Uterus (tissue), 4 donors: Measurements from ENCODE around the gene PLSCR1. TPM values are rescaled to one million over a fixed set of nuclear protein-coding genes. Genes with fewer than 3 reads are reported as not detected.

Experiments
- DNase-seq, 2 donors: peaks; one replicate each; pipeline ENCODE4 v3.0.0-alpha.2; 2019 to 2020
- H3K27ac ChIP-seq, 2 donors: fragments of 200-600 bp; sonication (generic); 1 replicate in 1 of 2; 2 replicates in 1 of 2; pipeline ENCODE4 v1.5.1; 2016 to 2018
- H3K27me3 ChIP-seq, 2 donors: fragments of 200-600 bp; sonication (generic); one replicate each; pipeline ENCODE4 v1.5.1; 2018 to 2019; ENCODE audit warnings: control low read depth in 1 of 2
- H3K36me3 ChIP-seq, 2 donors: fragments of 200-600 bp; sonication (generic); one replicate each; pipeline ENCODE4 v1.5.1; 2019; ENCODE audit warnings: control low read depth in 1 of 2
- H3K4me1 ChIP-seq, 2 donors: fragments of 200-600 bp; sonication (generic); one replicate each; pipeline ENCODE4 v1.5.1; 2018 to 2019; ENCODE audit warnings: control low read depth in 1 of 2
- H3K4me3 ChIP-seq, 2 donors: fragments of 200-600 bp; sonication (generic); 1 replicate in 1 of 2; 2 replicates in 1 of 2; pipeline ENCODE4 v1.5.1; 2018 to 2019; ENCODE audit warnings: mild to moderate bottlenecking in 1 of 2
- H3K9me3 ChIP-seq, 2 donors: fragments of 200-600 bp; sonication (generic); one replicate each; pipeline ENCODE4 v1.5.1; 2019; ENCODE audit warnings: control low read depth in 1 of 2
- CTCF ChIP-seq, 4 experiments: fragments of 200-600 bp in 2 of 4; fragments of 450-650 bp in 2 of 4; sonication (generic) in 2 of 4; IDR thresholded peaks; one replicate each; pipeline ENCODE4 v1.5.1; 2016 to 2019; ENCODE audit warnings: antibody characterized with exemption in 4 of 4, mild to moderate bottlenecking in 2 of 4, moderate library complexity in 1 of 4
- POLR2A ChIP-seq, 2 donors: fragments of 450-650 bp; IDR thresholded peaks; one replicate each; pipeline ENCODE4 v1.6.1; 2016; ENCODE audit warnings: antibody characterized with exemption in 2 of 2, mild to moderate bottlenecking in 1 of 2, moderate library complexity in 1 of 2
- intact Hi-C: fragments of 100-400 bp; cut with DNase I; formaldehyde crosslinking; loops from one replicate; pipeline ENCODE4 v1.15.1; 2023; ENCODE audit warnings: low total_unique reads
- total RNA-seq, 4 donors: library from RNA; depleted of rRNA in 3 of 4; stranded (reverse); fragments of >200 nt in 3 of 4; gene quantifications; one replicate each; pipeline versions ENCODE4 v1.1.0 to v1.2.4, GENCODE V29; 2014 to 2023
- donor health status: DM: yes; HTN: yes; CAD: no.

PLSCR1 gene
- total RNA-seq: 100 to 1,000 TPM in 2 of 4 donors, 10 to 100 TPM in 2; 75.6 to 248 (median 116) TPM

DNA sequence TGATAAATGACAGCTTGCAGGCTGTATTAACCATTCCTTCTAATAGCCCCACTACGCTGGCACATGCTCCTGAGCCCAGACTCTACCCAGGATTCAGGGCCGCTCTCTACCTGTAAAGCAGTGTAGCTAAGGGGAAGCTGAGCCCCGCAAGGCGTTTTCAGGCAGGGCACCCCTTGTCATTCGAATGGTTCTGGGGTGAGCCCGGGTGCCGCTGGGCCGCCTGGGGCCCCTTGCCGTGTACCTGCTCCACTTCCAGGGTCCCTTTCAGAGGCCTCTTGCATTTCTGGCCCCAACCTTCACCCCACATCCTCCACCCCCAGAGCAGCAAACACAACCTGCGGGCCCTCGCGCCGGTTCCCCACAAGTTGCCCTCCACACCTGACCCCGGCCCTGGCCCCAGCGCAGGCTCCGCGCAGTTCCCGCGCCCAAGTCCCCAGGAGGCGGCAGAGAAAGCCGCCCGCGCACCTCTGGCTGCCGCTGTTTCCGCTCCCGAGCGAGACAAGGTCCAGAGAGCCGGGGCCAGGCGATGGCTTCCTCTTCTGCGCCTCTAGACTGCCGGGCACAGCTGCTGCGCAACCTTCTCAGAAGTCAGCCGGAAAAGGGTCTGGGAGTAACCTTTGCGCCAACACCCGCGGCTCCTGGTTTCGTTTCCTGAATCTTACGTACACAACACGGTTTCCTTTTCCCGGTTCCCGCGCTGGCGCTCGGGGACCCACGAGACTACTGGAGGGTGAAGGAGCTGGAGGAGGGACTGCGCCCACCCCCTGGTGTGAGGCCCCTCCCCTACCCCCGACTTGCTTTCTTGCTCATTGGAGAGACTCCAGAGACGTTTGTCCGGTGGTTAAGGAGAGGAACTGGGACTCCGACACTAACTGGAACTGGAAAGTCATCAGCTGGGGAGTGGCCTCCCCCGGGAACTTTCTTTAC lies at the start of gene PLSCR1:
PLSCR1 (minus strand) TSS at position 606 of the 927 bp plus-strand sequence. CDS start 8,055 bp downstream, outside the sequence.
- DNase-seq: peak; percentile 94 to 95
- no peaks in the 10 kb centered on the region for H3K4me1 ChIP-seq
- intact Hi-C loops: no loop called here
- H3K27ac ChIP-seq: peak within 1 kb of the TSS; percentile 99 to 100
- H3K27me3 ChIP-seq: no peaks in the 10 kb centered on the region
- H3K9me3 ChIP-seq: no peaks in the 10 kb centered on the region
- no peaks in the 10 kb centered on the region for H3K36me3 ChIP-seq
- TF ChIP-seq CTCF (IDR thresholded peaks at IDR 0.05) (no peak), POLR2A (IDR thresholded peaks at IDR 0.05) (peak; percentile 46 to 75)
- peak within 1 kb of the TSS; percentile 95 to 96 for H3K4me3 ChIP-seq

DNA sequence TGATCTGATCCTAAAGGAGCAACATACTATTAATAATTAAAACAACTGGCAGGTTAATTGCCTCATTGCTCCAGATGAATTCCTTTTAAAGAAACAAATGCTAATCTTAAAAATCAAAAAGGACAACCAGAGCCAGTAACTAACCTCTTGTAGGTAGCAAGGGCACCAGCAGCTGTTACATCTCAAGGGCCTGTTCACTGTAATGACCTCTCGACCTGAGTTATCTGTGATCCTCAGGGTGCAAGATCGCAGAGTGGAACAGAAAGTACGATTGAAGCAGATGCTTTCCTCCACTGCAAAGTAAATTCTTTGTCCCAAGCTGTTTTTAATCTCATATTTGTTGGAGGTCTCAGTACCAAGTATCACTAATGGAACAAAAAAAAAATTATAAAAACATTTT lies 49.4 kb upstream of the PLSCR1 start:
- no peaks in the 10 kb centered on the region for H3K36me3 ChIP-seq
- no peak for DNase-seq
- TF ChIP-seq CTCF (IDR thresholded peaks at IDR 0.05): no peak
- intact Hi-C loops: no loop called here
- no peaks in the 10 kb centered on the region for H3K4me1 ChIP-seq
- no peak overlapping the region for H3K4me3 ChIP-seq
- H3K9me3 ChIP-seq: no peaks in the 10 kb centered on the region
- no peak overlapping the region for H3K27ac ChIP-seq
- no peaks in the 10 kb centered on the region for H3K27me3 ChIP-seq

DNA sequence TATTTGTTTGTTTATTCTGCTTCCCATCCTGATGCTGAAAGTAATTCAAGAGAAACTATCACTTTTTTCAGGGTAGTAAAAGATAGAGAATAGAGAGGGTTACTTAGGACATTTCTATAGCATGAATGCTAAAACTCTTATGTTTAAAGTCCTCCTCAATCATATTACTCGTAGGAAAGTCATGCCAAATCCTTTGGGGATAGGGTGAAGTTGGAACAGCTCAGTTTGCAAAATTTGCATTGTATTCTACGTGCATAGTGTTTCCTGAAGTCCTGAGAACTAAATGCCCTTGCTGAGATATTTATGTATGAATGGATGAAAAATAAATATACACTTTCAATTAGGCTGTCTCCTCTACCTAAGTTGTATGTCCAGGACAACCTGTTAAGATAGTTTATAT lies 46.1 kb upstream of the PLSCR1 start:
- no peak for DNase-seq
- Histone ChIP-seq H3K36me3 (no peaks in the 10 kb centered on the region), H3K4me1 (no peaks in the 10 kb centered on the region), H3K27ac (no peak overlapping the region), H3K9me3 (no peaks in the 10 kb centered on the region), H3K4me3 (no peak overlapping the region), H3K27me3 (no peaks in the 10 kb centered on the region)
- intact Hi-C loops: no loop called here
- no peak for TF ChIP-seq POLR2A (IDR thresholded peaks at IDR 0.05)
- no peak for TF ChIP-seq CTCF (IDR thresholded peaks at IDR 0.05)

DNA sequence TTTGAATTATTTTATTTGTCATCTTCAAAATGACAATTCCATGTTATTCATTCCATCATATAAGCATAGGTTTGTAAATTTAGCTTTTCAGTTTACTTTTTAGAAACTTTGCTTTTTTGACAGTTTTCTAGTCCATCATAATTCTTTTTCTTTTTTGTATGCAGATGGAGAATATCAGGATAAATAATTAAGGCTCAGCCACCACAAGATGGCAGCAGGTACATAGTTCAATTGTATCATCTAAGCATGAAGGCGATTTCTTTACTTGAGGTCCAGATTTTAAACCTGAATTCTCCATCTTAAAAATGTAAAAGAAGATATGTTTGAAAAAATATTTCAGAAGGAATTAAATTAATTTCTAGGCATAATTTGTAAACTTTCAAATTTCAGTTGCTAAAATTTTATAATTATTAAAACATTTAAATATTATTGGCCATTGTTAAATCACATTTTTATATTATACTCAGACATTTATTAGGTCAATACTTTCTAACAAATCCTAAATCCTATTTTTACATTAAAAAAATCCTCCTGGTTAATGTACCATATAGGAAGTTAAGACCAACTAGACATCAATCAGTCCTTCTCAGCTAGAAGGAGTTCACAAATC lies 45.6 kb upstream of the PLSCR1 start:
- no peak overlapping the region for H3K4me3 ChIP-seq
- no peaks in the 10 kb centered on the region for H3K27me3 ChIP-seq
- H3K4me1 ChIP-seq: no peaks in the 10 kb centered on the region
- TF ChIP-seq CTCF (IDR thresholded peaks at IDR 0.05) (peak; percentile 41 to 43 (median 43)), POLR2A (IDR thresholded peaks at IDR 0.05) (no peak)
- no peak for DNase-seq
- H3K27ac ChIP-seq: no peak overlapping the region
- intact Hi-C loops: no loop called here
- H3K36me3 ChIP-seq: no peaks in the 10 kb centered on the region
- H3K9me3 ChIP-seq: no peaks in the 10 kb centered on the region

DNA sequence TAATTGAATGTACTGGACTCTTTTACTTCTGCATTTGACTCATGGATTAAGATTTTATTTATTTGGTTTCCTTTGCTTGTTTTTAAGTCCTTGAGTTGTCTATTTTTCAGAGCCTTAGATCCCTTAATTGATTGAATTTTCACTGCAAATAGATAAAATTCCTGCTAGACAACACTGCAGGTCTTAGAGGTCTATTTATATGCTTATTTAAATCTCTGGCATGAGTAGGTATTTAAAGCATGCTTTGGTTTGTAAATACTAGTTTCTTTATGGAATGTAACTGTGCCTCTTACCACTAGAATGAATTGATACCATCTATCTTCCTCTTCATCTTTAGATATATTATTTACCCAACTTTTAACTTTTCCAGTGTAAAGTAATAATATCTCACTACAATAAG lies 40.7 kb upstream of the PLSCR1 start:
- intact Hi-C loops: no loop called here

More for the DNA sequence above, 40.7 kb upstream of the PLSCR1 start:
- no peak overlapping the region for H3K4me3 ChIP-seq
- H3K27ac ChIP-seq: no peak overlapping the region
- no peaks in the 10 kb centered on the region for H3K27me3 ChIP-seq
- no peaks in the 10 kb centered on the region for H3K4me1 ChIP-seq
- DNase-seq: no peak
- no peaks in the 10 kb centered on the region for H3K9me3 ChIP-seq
- H3K36me3 ChIP-seq: no peaks in the 10 kb centered on the region
- no peak for TF ChIP-seq CTCF (IDR thresholded peaks at IDR 0.05)
- no peak for TF ChIP-seq POLR2A (IDR thresholded peaks at IDR 0.05)
